Smooth muscle cell (in vitro differentiated cells): ENCODE data around the gene CYP2D6. TPM values are rescaled to one million over a fixed set of nuclear protein-coding genes. Genes with fewer than 3 reads are reported as not detected.
A peak's percentile ranks its signal among the peaks of the same experiment; 100 is the strongest.

Experiments
- DNase-seq: peaks from one replicate; lab custom pipeline; 2025; ENCODE audit not compliant: unreplicated experiment; lab: John Stamatoyannopoulos, UW
- H2AFZ ChIP-seq: fragments of 200-600 bp; sonication (generic); 2 replicates; pipeline ENCODE4 v1.6.0; 2016; ENCODE audit warnings: antibody characterized with exemption, low read depth, mild to moderate bottlenecking
- H3F3A ChIP-seq: fragments of 200-600 bp; sonication (generic); 2 replicates; pipeline ENCODE4 v1.6.0; 2017; ENCODE audit warnings: antibody characterized with exemption, low read depth
- H3K27ac ChIP-seq: fragments of 200-600 bp; sonication (generic); 2 replicates; pipeline ENCODE4 v1.5.1; 2016; ENCODE audit warnings: low read depth, mild to moderate bottlenecking
- H3K27me3 ChIP-seq: fragments of 200-600 bp; sonication (generic); 2 replicates; pipeline ENCODE4 v1.6.1; 2016; ENCODE audit warnings: low read depth, mild to moderate bottlenecking
- H3K36me3 ChIP-seq: fragments of 200-600 bp; sonication (generic); 2 replicates; pipeline ENCODE4 v1.5.1; 2016; ENCODE audit warnings: low read depth
- H3K4me1 ChIP-seq: fragments of 200-600 bp; sonication (generic); 2 replicates; pipeline ENCODE4 v1.5.1; 2016; ENCODE audit warnings: low read depth
- H3K4me2 ChIP-seq: fragments of 200-600 bp; sonication (generic); 2 replicates; pipeline ENCODE4 v1.6.0; 2016; ENCODE audit warnings: mild to moderate bottlenecking
- H3K4me3 ChIP-seq: fragments of 200-600 bp; sonication (generic); 2 replicates; pipeline ENCODE4 v1.5.1; 2016; ENCODE audit warnings: mild to moderate bottlenecking
- H3K79me2 ChIP-seq: fragments of 200-600 bp; sonication (generic); 2 replicates; pipeline ENCODE4 v1.6.0; 2016; ENCODE audit warnings: low read depth, mild to moderate bottlenecking
- H3K9ac ChIP-seq: fragments of 200-600 bp; sonication (generic); 2 replicates; pipeline ENCODE4 v1.6.0; 2016; ENCODE audit warnings: low read depth
- H3K9me3 ChIP-seq: fragments of 200-600 bp; sonication (generic); replicated peaks from 2 replicates; pipeline ENCODE4 v1.5.1; 2016; ENCODE audit warnings: low read depth
- H4K20me1 ChIP-seq: fragments of 200-600 bp; sonication (generic); 2 replicates; pipeline ENCODE4 v1.6.0; 2016; ENCODE audit warnings: low read depth
- WGBS: methylation state at CpG from one replicate; pipeline ENCODE4 v1.1.7; 2016; ENCODE audit warnings: low lambda C conversion rate; 5-methylcytosine and 5-hydroxymethylcytosine counted together
- polyA plus RNA-seq: library from polyadenylated mRNA; unstranded; fragments of >200 nt; fragmentation: Nextera tagmentation; extraction: Ambion mirVana; gene quantifications from 2 replicates; pipeline ENCODE4 v1.2.1, GENCODE V29; 2016
- total RNA-seq: library from RNA; depleted of rRNA; stranded (reverse); fragments of >200 nt; gene quantifications from 2 replicates; pipeline ENCODE4 v1.2.3, GENCODE V29; 2014
- TF ChIP-seq, protein P1 (sequence below): fragments of 200-600 bp; sonication (generic); IDR thresholded peaks from 2 replicates; pipeline ENCODE4 v1.5.1; 2017; ENCODE audit warnings: borderline replicate concordance, mild to moderate bottlenecking, antibody characterized with exemption; ENCODE audit not compliant: insufficient read depth, poor library complexity, severe bottlenecking

Gene CYP2D6
- total and polyA plus RNA-seq, 2 experiments from 2014 or later: 0.41 to 0.63 TPM

DNA sequence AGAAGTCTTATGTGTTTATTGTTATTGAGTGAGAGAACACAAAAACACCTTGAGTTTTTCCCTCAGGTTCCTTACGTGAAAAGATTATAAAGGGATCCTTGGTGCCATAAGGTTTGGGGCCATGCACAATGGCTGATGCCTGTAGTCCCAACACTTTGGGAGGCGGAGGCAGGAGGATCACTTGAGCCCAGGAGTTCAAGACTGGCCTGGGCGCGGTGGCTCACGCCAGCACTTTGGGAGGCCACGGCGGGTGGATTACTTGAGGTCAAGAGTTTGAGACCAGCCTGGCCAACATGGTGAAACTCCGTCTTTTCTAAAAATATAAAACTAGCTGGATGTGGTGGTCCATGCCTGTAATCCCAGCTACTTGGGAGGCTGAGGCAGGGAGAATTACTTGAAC lies 45.7 kb downstream of the CYP2D6 start:
- Histone ChIP-seq H3K4me2 (no peak overlapping the region), H3K36me3 (no peaks in the 10 kb centered on the region), H2AFZ (no peak overlapping the region), H3K27me3 (no peaks in the 10 kb centered on the region), H3K9me3 (no peaks in the 10 kb centered on the region), H3K9ac (no peak overlapping the region), H4K20me1 (peaks cover 17% of the 10 kb centered on the region), H3F3A (peaks cover 13% of the 10 kb centered on the region), H3K27ac (no peak overlapping the region), H3K4me3 (no peak overlapping the region), H3K79me2 (peaks cover 46% of the 10 kb centered on the region), H3K4me1 (peaks cover 9% of the 10 kb centered on the region)
- over 99% methylated on average over 8 of the region's 8 CpGs for WGBS
- TF ChIP-seq, protein P1, sequence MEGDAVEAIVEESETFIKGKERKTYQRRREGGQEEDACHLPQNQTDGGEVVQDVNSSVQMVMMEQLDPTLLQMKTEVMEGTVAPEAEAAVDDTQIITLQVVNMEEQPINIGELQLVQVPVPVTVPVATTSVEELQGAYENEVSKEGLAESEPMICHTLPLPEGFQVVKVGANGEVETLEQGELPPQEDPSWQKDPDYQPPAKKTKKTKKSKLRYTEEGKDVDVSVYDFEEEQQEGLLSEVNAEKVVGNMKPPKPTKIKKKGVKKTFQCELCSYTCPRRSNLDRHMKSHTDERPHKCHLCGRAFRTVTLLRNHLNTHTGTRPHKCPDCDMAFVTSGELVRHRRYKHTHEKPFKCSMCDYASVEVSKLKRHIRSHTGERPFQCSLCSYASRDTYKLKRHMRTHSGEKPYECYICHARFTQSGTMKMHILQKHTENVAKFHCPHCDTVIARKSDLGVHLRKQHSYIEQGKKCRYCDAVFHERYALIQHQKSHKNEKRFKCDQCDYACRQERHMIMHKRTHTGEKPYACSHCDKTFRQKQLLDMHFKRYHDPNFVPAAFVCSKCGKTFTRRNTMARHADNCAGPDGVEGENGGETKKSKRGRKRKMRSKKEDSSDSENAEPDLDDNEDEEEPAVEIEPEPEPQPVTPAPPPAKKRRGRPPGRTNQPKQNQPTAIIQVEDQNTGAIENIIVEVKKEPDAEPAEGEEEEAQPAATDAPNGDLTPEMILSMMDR: no peak
- DNase-seq: no peak

DNA sequence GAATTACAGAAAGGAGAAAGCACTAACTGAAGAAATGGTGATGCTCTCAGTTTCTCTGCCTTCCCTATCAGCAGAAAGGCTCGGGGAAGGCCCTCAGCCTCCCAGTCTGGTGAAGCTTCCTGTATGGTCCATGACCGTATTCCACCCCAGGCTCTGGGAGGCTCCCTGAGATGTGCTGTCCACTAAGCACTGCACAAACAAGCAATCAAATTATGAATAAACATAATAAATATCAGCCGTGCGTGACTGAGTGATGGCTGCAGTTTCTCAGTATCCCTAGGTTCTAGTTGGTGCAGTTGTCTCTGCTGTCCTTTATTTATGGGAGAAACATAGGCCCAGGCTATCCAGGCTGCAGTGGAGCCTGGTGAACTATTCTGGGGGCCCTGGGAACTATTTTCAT lies 47.5 kb downstream of the CYP2D6 start:
- Histone ChIP-seq H3K4me2 (no peak overlapping the region), H2AFZ (no peak overlapping the region), H3K36me3 (no peaks in the 10 kb centered on the region), H3K27me3 (no peaks in the 10 kb centered on the region), H4K20me1 (peaks cover 9% of the 10 kb centered on the region), H3K9ac (no peak overlapping the region), H3K79me2 (peaks cover 30% of the 10 kb centered on the region), H3F3A (peaks cover 19% of the 10 kb centered on the region), H3K9me3 (no peaks in the 10 kb centered on the region), H3K27ac (no peak overlapping the region), H3K4me3 (no peak overlapping the region), H3K4me1 (peaks cover 12% of the 10 kb centered on the region)
- DNase-seq: no peak
- WGBS: 93% methylated on average over 4 of the region's 4 CpGs
- TF ChIP-seq, protein P1: no peak

DNA sequence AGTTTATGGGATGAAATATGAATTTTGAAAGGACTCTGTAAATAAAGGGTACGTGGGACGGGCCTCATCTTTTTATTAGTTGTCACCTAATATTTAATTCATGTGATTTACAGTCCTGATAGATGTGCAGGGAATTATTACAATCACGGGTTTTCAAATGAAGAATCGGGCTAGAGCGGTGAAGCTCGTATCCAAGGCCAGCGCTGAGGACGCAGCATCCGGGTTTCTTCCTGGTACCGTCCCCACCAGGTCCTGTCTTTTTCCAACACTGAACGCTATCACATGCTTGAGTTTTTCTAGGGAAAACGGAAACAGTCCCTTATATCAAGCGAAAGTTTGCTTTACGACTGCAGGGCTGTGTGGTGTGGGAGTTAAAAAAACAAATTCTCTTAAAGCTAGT lies 50.3 kb downstream of the CYP2D6 start:
- H3K79me2 ChIP-seq: peaks cover 19% of the 10 kb centered on the region
- H3K9me3 ChIP-seq: no peaks in the 10 kb centered on the region
- no peaks in the 10 kb centered on the region for H3K36me3 ChIP-seq
- peaks cover 15% of the 10 kb centered on the region for H3F3A ChIP-seq
- H3K27me3 ChIP-seq: no peaks in the 10 kb centered on the region
- peak overlapping the region; percentile 69 for H3K4me3 ChIP-seq
- H4K20me1 ChIP-seq: no peaks in the 10 kb centered on the region
- H3K4me2 ChIP-seq: peak overlapping the region; percentile 91
- H3K9ac ChIP-seq: peak overlapping the region; percentile 89
- peaks cover 12% of the 10 kb centered on the region for H3K4me1 ChIP-seq
- TF ChIP-seq, protein P1: no peak
- WGBS: 8% methylated on average over 14 of the region's 14 CpGs
- H3K27ac ChIP-seq: peak overlapping the region; percentile 98
- H2AFZ ChIP-seq: peak overlapping the region; percentile 74
- no peak for DNase-seq
